Measurements from ENCODE around the gene KCNT1. TPM values are rescaled to one million over a fixed set of nuclear protein-coding genes. Genes with fewer than 3 reads are reported as not detected.

KCNT1 gene
- total and polyA plus RNA-seq, 2 donors (not counting 3 experiments of a cell fraction or from before 2014, with no cell fraction given): not detected

DNA sequence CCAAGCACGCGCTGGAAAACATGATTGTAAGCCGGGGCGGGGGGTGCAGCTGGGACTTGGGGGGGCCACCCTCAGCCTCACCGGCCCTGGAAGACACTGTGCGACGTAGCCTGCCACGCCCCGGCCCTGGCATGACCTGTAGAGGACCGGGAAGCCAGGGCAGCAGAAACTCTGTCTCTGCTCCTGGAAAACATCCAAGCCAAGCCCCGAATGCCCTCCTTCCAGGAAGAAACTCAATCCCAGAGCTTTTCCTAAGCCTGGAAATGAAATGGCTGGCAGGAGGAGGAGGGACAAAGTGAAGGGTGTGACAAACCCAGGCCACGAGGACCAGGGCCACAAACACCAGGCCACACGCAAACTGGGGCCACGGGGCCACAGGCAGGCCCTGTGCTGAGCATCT lies 55.4 kb downstream of the KCNT1 start:
- H3K9me3 ChIP-seq (replicated peaks; ENCODE audit: control insufficient read depth, insufficient read depth, low read length): no peaks in the 10 kb centered on the region
- H3K4me1 ChIP-seq (ENCODE audit: control insufficient read depth, extremely low read depth, insufficient read depth, low read length): no peaks in the 10 kb centered on the region
- intact Hi-C loops (cut with micrococcal nuclease): no loop called here
- DNase-seq (ENCODE audit: low read depth, low spot score) (no peak), FAIRE-seq (no peak)
- ChIA-PET POLR2A (no interaction called here), CTCF (no interaction called here)
- no peak overlapping the region for H3K4me3 ChIP-seq (replicated peaks in 1 of 3; ENCODE audit: insufficient read depth in 1 of 3, low read depth in 1 of 3, low read length in 3 of 3)
- no peak overlapping the region for H3K27ac ChIP-seq (ENCODE audit: insufficient read depth, low read depth, low read length)
- no peaks in the 10 kb centered on the region for H3K27me3 ChIP-seq (ENCODE audit: control insufficient read depth in 2 of 2, insufficient read depth in 2 of 2, low read length in 2 of 2)
- H3K79me2 ChIP-seq (ENCODE audit: control insufficient read depth, insufficient read depth, low read length): no peaks in the 10 kb centered on the region
- H3K36me3 ChIP-seq (ENCODE audit: control insufficient read depth in 2 of 2, extremely low read depth in 1 of 2, insufficient read depth in 2 of 2, low read length in 2 of 2): no peaks in the 10 kb centered on the region
- no peak overlapping the region for H3K4me2 ChIP-seq (ENCODE audit: insufficient read depth, low read length)
- BruUV-seq (replicated peaks): no TSS peak
- no peaks in the 10 kb centered on the region for H4K20me1 ChIP-seq (replicated peaks; ENCODE audit: control insufficient read depth, extremely low read depth, insufficient read depth, low read length)
- no peak for TF ChIP-seq POLR2AphosphoS5 (IDR thresholded peaks at IDR 0.05; ENCODE audit: insufficient read depth, low read depth, low read length)
- no peak for TF ChIP-seq GATA2 (IDR thresholded peaks at IDR 0.05; ENCODE audit: insufficient read depth, insufficient read length, low read depth, low read length)
- no peak for TF ChIP-seq MAX (IDR thresholded peaks at IDR 0.05; ENCODE audit: insufficient read depth, insufficient read length)
- no peak for TF ChIP-seq EZH2 (IDR thresholded peaks at IDR 0.05; ENCODE audit: borderline replicate concordance, low read depth, low read length, severe bottlenecking)
- H3K9ac ChIP-seq (replicated peaks; ENCODE audit: extremely low read depth, insufficient read depth, low read length): no peak overlapping the region
- dilution Hi-C loops (cut with MboI; ENCODE audit: extremely low pct_ligation_motif_present, low sequenced_read_pairs): no loop called here
- H2AFZ ChIP-seq (ENCODE audit: low read depth, low read length): no peak overlapping the region
- no peaks in the 10 kb centered on the region for H3K9me1 ChIP-seq (replicated peaks; ENCODE audit: control insufficient read depth, extremely low read depth, insufficient read depth, low read length)

GRCh38 chr9:135758056-135758455 lies 56.1 kb downstream of the KCNT1 start:
- Histone ChIP-seq H3K27ac (ENCODE audit: insufficient read depth, low read depth, low read length) (no peak overlapping the region), H4K20me1 (replicated peaks; ENCODE audit: control insufficient read depth, extremely low read depth, insufficient read depth, low read length) (no peaks in the 10 kb centered on the region), H3K4me1 (ENCODE audit: control insufficient read depth, extremely low read depth, insufficient read depth, low read length) (no peaks in the 10 kb centered on the region), H2AFZ (ENCODE audit: low read depth, low read length) (no peak overlapping the region), H3K27me3 (ENCODE audit: control insufficient read depth in 2 of 2, insufficient read depth in 2 of 2, low read length in 2 of 2) (no peaks in the 10 kb centered on the region), H3K4me2 (ENCODE audit: insufficient read depth, low read length) (no peak overlapping the region), H3K79me2 (ENCODE audit: control insufficient read depth, insufficient read depth, low read length) (no peaks in the 10 kb centered on the region), H3K36me3 (ENCODE audit: control insufficient read depth in 2 of 2, extremely low read depth in 1 of 2, insufficient read depth in 2 of 2, low read length in 2 of 2) (no peaks in the 10 kb centered on the region), H3K9me1 (replicated peaks; ENCODE audit: control insufficient read depth, extremely low read depth, insufficient read depth, low read length) (no peaks in the 10 kb centered on the region), H3K4me3 (replicated peaks in 1 of 3; ENCODE audit: insufficient read depth in 1 of 3, low read depth in 1 of 3, low read length in 3 of 3) (no peak overlapping the region), H3K9me3 (replicated peaks; ENCODE audit: control insufficient read depth, insufficient read depth, low read length) (no peaks in the 10 kb centered on the region), H3K9ac (replicated peaks; ENCODE audit: extremely low read depth, insufficient read depth, low read length) (no peak overlapping the region)
- CTCF ChIA-PET: no interaction called here
- DNase-seq (ENCODE audit: low read depth, low spot score) (no peak), FAIRE-seq (no peak)
- intact Hi-C loops (cut with micrococcal nuclease): no loop called here
- POLR2A ChIA-PET: no interaction called here
- TF ChIP-seq MYC (IDR thresholded peaks at IDR 0.05; ENCODE audit: low read depth, low read length): no peak
- TF ChIP-seq JUN (IDR thresholded peaks at IDR 0.05; ENCODE audit: borderline replicate concordance, insufficient read depth, insufficient read length, low read depth): no peak
- no peak for TF ChIP-seq POLR2AphosphoS5 (IDR thresholded peaks at IDR 0.05; ENCODE audit: insufficient read depth, low read depth, low read length)
- no peak for TF ChIP-seq GATA2 (IDR thresholded peaks at IDR 0.05; ENCODE audit: insufficient read depth, insufficient read length, low read depth, low read length)
- TF ChIP-seq FOS (IDR thresholded peaks at IDR 0.05; ENCODE audit: borderline replicate concordance, insufficient read depth, low read length): no peak
- no peak for TF ChIP-seq POLR2A (IDR thresholded peaks at IDR 0.05; ENCODE audit: low read depth, low read length)
- TF ChIP-seq CTCF (IDR thresholded peaks at IDR 0.05; ENCODE audit: extremely low read depth in 1 of 2, insufficient read depth in 1 of 2, low read depth in 1 of 2, low read length in 2 of 2): no peak
- no peak for TF ChIP-seq MAX (IDR thresholded peaks at IDR 0.05; ENCODE audit: insufficient read depth, insufficient read length)
- TF ChIP-seq EZH2 (IDR thresholded peaks at IDR 0.05; ENCODE audit: borderline replicate concordance, low read depth, low read length, severe bottlenecking): no peak
- BruUV-seq (replicated peaks): no TSS peak
- dilution Hi-C loops (cut with MboI; ENCODE audit: extremely low pct_ligation_motif_present, low sequenced_read_pairs): no loop called here
